GM18505 (cell line): ENCODE results near the gene ZNF512.
"Not testable (repeated sequence)": the region's sequence is repeated elsewhere in the genome, so short reads cannot be mapped to it uniquely, and the experiment has no call there.

Experiments
- ATAC-seq: cut with Tn5 transposase; IDR thresholded peaks from one replicate; pipeline ENCODE4 v1.9.1; 2021; ENCODE audit not compliant: unreplicated experiment
- POLR2A ChIP-seq: IDR thresholded peaks from 4 replicates; pipeline ENCODE4 v1.6.1; 2011; ENCODE audit warnings: borderline replicate concordance; ENCODE audit not compliant: insufficient read depth, insufficient read length; ENCODE audit errors: extremely low read depth

The ZNF512 gene

DNA sequence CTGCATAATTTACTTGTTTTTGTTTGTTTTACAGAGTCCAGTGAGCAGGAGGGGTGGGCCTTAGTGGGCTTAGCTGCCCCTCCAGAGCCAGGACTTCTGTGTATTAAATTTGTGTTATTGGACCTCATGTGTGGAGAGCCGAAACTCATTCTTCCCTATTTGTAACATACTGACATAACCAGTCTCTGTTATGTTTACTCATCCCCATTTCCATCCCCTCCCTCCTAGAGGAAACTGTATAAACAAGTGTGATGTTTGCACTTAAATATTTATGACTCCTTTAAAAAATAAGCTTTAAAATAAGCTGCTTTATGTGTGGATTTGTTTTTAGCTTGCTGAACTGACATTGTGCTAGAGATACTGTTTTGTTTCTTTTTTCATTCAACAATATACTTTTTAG lies 13.8 kb downstream of the ZNF512 start:
- no peak for TF ChIP-seq POLR2A

GRCh38 chr2:27606611-27607010 lies 23.8 kb downstream of the ZNF512 start:
- ATAC-seq, result no peak
- no peak for TF ChIP-seq POLR2A

More for the DNA sequence above, 13.8 kb downstream of the ZNF512 start:
- no peak for ATAC-seq

DNA sequence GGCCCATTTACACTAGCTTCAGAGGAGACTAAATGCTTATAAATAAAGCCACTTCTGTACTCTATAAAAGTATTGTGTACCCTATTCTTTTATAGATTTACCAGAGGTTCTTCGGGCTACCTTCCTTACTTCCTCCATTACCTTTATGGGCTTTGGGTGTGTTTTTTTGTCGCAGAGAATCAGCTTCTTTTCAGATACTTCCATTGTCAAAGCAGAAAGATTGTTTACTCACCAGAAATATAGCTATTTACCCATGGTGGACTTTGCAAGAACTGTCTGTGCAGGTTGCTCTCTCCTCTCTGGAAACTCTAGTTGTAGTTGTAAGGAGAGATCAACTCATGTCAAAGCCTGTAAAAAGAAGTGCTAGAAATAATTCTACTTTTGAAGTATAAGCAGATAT lies 31.1 kb downstream of the ZNF512 start:
- ATAC-seq, result no peak
- TF ChIP-seq POLR2A, result no peak

DNA sequence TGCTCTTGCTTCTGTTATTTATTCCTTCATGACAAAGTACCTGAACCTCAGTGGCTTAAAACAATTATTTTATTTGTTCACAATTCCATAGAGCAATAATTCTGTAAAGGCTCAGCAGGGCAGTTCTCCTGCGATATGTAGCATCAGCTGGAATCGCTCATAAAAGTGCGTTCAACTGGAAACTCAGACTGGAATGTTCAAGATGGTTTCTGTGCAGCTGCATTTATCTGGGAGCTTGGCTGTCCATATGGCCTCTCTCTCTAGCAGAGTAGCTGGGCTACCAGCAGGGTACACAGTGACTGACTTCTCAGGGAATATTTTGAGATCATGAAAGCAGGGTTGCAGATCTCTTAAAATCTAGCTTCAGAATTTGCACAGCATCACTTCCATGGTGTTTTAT lies 32.5 kb downstream of the ZNF512 start:
- ATAC-seq, result no peak

GRCh38 chr2:27621524-27621923 lies 38.7 kb downstream of the ZNF512 start:
- ATAC-seq, result no peak
- no peak for TF ChIP-seq POLR2A

More for the DNA sequence above, 32.5 kb downstream of the ZNF512 start:
- TF ChIP-seq POLR2A, result no peak

DNA sequence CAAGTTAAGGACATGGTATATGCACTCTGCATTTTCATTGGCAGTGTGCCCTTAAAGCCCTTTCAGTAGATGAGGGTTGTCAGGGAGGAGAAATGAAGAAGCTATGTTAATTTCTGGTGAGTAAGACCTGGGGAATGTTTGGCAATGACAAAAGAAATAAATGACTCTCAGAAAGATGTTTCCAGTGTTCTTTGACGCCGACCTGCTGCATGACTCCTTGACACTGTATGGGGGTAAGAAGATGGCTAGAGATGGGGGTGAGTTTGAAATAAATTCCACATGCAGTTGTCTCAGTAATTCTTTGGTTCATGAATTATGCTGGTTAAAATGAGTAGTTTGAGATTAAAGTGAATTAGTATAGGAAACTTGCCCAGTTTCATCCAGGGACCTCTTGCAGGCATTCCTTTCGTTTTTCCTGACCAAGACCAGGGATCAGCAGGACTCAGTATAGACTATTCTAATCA lies 40.1 kb downstream of the ZNF512 start:
- TF ChIP-seq POLR2A, result no peak
- no peak for ATAC-seq

GRCh38 chr2:27624943-27625342 lies 42.1 kb downstream of the ZNF512 start:
- no peak for ATAC-seq
- no peak for TF ChIP-seq POLR2A

DNA sequence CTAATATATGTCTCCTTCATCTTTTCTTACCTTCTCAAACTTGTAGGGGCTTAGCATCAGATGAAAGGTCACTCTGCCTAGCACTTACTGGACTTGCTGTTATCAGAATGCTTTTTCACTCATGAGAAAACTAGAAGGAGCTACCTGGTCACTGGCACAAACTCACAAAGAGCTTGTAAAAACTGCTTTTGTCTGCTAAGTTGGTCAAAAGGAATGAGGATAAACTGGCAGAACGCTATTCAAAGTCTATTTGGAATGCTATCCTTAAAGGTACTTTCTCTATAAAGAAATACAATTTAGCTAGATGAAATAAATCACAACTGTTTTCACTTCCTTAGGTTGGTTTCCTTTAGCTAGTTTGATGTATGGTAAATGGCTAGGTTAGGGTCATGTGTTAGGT lies 43.5 kb downstream of the ZNF512 start:
- ATAC-seq, result not testable (repeated sequence)

DNA sequence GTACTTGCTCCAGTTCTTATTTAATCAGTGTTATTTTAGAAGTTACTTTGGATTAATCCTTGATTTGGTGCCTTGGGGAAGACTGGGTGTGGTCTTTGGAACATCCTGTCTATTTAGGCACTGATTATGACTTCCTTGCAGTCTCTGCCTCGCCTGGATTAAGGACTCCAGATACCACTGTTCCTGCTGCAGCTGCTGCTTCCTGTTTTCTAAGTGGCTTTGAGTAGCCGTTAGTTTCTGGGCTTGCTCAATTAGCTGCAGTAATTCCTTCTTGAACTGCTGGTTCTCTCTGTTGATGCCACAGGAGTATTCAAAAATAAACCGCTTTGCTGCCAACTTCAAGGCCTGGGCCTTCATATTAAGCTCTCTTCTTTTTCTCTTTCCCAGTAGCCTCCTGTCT lies 44.1 kb downstream of the ZNF512 start:
- ATAC-seq, result not testable (repeated sequence)

DNA sequence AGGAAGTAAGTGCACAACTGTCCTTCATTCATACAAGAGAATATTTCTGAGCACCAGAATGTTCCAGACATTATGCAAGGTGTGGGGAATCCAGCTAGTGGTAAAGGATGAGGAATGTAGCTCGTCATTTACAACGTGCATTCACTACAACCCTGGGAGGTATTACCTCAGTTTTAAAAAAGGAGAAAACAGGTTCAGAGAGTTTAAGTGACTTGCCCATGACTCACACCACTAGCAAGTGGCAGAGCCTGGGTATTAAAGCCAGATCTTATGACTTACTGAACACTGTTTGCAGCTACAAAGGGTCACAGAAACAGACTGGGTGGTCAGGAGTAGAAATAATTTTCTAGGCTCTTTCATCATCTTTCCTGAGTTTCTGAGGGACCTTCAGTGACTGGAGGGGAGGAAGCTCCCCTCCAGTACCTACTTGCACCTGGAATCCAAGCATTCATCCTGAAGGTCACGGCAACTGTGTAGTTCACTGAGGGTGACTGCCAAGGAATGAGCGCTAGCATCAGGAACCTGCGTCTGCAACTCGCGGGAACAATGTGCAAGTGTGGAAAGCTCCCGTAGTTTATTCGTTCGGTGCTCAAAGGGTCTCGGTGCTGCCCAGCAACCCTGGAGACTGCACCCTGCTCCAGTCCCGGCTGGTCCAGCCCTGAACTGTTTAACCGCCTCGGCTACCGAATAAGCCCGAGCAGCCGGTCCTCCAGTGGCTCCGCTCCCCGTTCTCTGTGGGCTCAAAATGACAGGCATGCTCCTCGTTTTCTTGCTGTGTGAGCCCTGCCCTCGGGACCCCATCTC lies 45.3 kb downstream of the ZNF512 start:
- no peak for ATAC-seq
- TF ChIP-seq POLR2A, result no peak

DNA sequence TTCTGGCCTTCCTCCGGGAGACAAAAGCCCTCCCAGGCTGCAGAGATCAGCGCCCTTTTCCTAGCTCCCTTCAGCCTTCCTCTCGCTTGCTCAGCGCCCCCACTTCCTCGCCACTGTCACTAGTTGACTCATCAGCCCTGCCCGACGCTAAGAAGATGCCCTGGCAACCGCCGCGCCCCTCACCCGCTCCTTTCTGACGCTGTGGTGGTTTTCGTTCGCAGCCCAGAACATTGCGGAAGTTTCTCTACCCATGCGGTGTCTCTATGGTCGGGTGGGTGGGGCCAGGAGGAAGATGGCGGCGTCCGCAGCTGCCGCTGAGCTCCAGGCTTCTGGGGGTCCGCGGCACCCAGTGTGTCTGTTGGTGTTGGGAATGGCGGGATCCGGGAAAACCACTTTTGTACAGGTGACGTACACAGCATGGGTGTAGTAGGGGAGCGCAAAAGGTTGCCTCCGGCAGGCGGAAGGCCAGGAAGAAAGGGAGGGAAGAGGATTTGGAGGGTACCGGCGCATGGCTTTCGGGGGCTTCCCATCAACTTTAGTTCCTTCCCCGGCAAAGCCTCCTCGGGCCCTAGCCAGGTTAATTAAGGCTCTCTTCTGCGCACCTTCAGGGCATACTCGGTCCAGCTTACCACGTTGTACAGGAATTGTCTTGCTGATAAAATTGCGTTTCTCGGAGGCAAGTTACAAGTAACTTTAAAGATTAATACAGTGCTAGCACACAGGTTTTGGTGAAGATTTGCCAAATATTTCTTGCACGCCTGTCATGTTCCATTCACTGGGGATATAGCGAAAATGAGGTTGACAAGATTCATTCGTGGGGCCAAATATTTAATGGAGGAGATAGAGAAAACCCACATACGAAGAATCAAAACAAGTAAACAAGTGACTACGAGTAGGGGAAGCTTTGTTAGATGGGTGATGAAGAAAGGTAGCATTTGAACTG lies 46.2 kb downstream of the ZNF512 start, which contains the start of the genes CCDC121 and GPN1:
Gene CCDC121, minus strand, starts transcription at position 246 of the 943 bp plus-strand sequence. CDS start 1,213 bp downstream, outside the sequence.
Gene GPN1, plus strand, starts transcription at position 284 of the 943 bp plus-strand sequence. Its CDS starts 9 bp downstream, at position 293.
- TF ChIP-seq POLR2A, result peak; percentile 99
- ATAC-seq, result peak; percentile 96

DNA sequence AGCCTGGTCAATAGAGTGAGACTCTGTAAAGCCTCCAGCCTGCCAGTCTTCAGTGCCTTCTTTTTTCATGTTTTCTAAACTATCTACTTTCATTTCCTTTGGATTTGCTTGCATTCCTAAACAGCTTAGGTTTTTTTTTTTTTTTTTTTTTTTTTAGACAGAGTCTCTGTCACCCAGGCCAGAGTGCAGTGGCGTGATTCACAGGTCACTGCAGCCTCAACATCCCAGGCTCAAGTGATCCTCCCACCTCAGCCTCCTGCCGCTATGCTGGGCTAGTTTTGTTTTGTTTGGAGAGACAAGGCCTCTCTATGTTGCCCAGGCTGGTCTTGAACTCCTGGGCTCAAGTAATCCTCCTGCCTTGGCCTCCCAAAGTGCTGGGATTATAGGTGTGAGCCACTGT lies 47.4 kb downstream of the ZNF512 start:
- ATAC-seq, result not testable (repeated sequence)

DNA sequence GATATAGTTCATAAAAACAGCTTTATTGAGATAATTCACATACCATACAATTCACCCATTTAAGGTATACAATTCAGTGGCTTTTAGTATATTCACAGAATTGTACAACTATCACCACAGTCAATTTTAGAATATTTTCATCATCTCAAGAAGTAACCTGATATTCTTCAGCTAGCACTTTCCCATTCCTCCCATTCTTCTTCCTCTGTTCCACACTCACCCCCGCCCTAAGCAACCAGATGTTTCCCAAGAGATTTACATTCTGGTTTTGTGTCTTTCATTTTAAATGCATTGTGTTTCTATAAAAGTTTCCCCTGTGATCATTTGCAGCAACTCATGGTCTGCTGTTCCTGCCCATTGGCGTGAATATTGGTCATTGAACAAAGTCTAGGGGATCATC lies 51.4 kb downstream of the ZNF512 start:
- TF ChIP-seq POLR2A, result no peak

GRCh38 chr2:27636766-27637165 lies 53.9 kb downstream of the ZNF512 start:
- no peak for TF ChIP-seq POLR2A
- no peak for ATAC-seq

More for the DNA sequence above, 51.4 kb downstream of the ZNF512 start:
- no peak for ATAC-seq
